Upper lobe of left lung (tissue), 4 donors: ENCODE measurements around the gene PKLR.

Experiments used
- CTCF ChIP-seq, 6 experiments: fragments of 450-650 bp in 4 of 6; fragments of 200-600 bp in 2 of 6; sonication (generic) in 2 of 6; IDR thresholded peaks; one replicate each; pipeline ENCODE4 v1.5.1; 2016 to 2019; ENCODE audit warnings: antibody characterized with exemption in 6 of 6
- POLR2A ChIP-seq, 4 donors: fragments of 450-650 bp; IDR thresholded peaks; one replicate each; pipeline ENCODE4 v1.5.1; 2016 to 2017; ENCODE audit warnings: antibody characterized with exemption in 4 of 4, mild to moderate bottlenecking in 2 of 4
- POLR2AphosphoS5 ChIP-seq, 2 donors: sonication (generic); formaldehyde crosslinking; IDR thresholded peaks; one replicate each; pipeline ENCODE4 v1.5.1; 2017; ENCODE audit warnings: antibody characterized with exemption in 2 of 2

- no peak for TF ChIP-seq CTCF (IDR thresholded peaks at IDR 0.05)
- TF ChIP-seq POLR2A (IDR thresholded peaks at IDR 0.05), result no peak
- no peak for TF ChIP-seq POLR2AphosphoS5 (IDR thresholded peaks at IDR 0.05)
Measured at GRCh38 chr1:155254228-155254713, 47.0 kb downstream of the PKLR start.
